HG02981 (cell line): ENCODE data around the gene TUBB2A.
A peak's percentile ranks its signal among the peaks of the same experiment; 100 is the strongest.
"Not testable (repeated sequence)": the region's sequence is repeated elsewhere in the genome, so short reads cannot be mapped to it uniquely, and the experiment has no call there.

ENCODE experiments used
- ATAC-seq: cut with Tn5 transposase; IDR thresholded peaks from one replicate; pipeline ENCODE4 v1.9.1; 2021; ENCODE audit warnings: mild to moderate bottlenecking, moderate library complexity; ENCODE audit not compliant: unreplicated experiment

TUBB2A gene

GRCh38 chr6:3156184-3157130 lies 887 bp downstream of the TUBB2A start:
- ATAC-seq = peak; percentile 25

- not testable (repeated sequence) for ATAC-seq
Observed at GRCh38 chr6:3155416-3155815, 1.9 kb downstream of the TUBB2A start.

- ATAC-seq = no peak
Observed at GRCh38 chr6:3152689-3153088, 4.7 kb downstream of the TUBB2A start.

DNA sequence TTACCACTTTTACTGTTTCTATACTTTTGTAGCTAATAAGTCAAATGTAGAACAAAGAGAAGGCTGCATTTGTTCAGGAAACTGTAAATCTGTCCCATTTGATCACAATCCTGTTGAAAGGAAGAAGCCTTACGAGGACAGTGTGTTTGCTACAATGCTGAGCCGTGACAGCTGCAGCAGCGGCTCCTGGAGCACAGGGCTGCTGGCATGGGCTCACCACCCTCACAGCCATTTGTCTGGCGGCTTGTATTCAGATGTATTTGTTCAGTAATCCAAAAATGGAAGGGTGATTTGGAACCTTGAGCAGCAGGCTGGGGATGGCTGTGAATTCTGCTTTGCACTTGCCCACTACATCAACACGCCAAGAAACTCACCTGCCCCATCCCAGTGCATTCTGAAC lies 5.7 kb downstream of the TUBB2A start:
- ATAC-seq = no peak

- no peak for ATAC-seq
Observed at GRCh38 chr6:3147914-3148757, 9.2 kb downstream of the TUBB2A start.

GRCh38 chr6:3144571-3144970 lies 12.8 kb downstream of the TUBB2A start:
- no peak for ATAC-seq

DNA sequence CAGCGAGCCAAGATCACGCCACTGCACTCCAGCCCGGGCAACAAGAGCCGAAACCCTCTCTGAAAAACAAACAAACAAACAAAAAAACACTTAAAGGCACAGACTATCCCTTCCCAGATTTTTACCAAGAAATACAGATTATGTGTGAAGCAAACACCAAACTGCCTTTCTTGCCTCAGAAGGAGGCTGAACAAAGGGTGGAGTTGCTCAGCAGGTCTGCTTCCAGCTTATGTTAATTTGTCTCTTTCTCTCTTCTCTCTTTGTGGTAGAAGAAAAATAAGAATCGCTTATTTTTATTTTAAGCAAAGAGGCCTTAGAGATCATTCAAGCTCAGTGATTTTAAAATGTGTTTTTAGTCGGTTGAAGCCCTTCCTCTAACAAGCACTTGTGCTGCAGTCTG lies 14.2 kb downstream of the TUBB2A start:
- ATAC-seq = no peak

DNA sequence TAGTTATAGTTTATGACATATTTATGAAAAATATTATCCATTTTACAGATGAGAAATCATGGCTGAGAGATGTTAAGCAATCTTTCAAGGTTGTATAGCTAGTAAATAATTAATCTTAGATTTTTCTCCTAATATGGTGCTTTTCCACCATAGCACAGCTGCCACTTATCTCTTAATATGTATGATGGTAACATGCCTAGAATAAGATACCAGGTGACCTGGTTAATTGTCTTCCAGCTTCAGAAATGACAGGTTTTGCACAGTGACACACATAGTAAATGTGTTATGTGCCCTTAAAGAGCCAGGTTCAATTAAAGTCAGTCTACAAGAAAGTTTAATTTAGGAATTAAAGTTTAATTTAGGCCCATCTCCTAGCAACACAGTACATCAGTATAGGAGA lies 14.8 kb downstream of the TUBB2A start:
- no peak for ATAC-seq

DNA sequence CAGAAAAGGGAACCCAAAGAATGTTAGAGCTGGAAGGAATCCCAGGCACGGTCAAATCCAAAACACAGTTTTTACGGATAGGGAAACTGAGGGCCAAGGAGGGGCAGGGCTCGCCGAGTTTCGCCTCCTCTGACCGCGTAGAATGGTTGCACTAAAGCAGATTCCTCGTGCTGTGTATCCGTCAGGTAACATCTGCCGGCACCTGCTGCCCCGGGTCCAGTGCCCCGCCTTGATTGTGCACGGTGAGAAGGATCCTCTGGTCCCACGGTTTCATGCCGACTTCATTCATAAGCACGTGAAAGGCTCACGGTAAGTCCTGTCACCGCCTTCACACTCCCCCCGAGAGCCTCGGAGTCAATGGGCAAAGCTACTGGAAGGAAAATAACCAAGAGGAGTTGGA lies 17.1 kb downstream of the TUBB2A start:
- ATAC-seq = no peak

- no peak for ATAC-seq
Observed at GRCh38 chr6:3139090-3139903, 18.0 kb downstream of the TUBB2A start.

- no peak for ATAC-seq
Observed at GRCh38 chr6:3138341-3138740, 19.0 kb downstream of the TUBB2A start.

GRCh38 chr6:3137873-3138272 lies 19.5 kb downstream of the TUBB2A start:
- ATAC-seq = not testable (repeated sequence)

DNA sequence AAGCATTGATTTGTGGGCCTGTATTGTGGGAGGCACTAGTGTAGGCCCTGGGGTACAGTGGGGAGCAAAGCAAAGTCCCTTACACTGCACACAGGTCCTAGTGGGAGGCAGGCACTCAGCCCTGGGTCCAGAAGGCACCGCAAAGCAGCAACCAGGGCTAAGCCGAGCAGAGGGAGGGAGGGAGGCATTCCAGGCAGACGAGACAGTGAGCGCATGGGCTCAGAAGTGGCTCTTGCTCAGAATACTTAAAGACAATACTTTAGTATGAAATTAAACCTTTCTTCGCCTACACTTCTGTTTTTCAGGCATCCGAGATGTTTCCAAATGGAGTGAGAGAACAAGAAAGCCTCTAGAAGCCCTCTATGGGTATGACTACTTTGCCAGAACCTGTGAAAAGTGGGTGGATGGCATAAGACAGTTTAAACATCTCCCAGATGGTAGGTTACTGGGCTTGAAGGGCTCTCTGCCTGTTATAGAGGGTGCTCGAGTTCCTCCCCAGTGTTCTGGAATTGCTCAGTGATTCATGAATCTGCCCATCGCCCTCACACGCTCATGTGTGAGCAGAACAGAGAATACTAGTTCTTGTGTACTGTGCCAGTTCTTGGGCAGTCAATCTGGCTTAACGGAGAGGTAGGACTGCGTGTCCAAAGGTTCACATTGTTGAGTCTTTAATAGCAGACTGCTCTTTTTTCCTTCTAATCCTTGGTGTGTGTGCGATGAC lies 20.1 kb downstream of the TUBB2A start:
- no peak for ATAC-seq

GRCh38 chr6:3136292-3137011 lies 20.9 kb downstream of the TUBB2A start:
- ATAC-seq = no peak

DNA sequence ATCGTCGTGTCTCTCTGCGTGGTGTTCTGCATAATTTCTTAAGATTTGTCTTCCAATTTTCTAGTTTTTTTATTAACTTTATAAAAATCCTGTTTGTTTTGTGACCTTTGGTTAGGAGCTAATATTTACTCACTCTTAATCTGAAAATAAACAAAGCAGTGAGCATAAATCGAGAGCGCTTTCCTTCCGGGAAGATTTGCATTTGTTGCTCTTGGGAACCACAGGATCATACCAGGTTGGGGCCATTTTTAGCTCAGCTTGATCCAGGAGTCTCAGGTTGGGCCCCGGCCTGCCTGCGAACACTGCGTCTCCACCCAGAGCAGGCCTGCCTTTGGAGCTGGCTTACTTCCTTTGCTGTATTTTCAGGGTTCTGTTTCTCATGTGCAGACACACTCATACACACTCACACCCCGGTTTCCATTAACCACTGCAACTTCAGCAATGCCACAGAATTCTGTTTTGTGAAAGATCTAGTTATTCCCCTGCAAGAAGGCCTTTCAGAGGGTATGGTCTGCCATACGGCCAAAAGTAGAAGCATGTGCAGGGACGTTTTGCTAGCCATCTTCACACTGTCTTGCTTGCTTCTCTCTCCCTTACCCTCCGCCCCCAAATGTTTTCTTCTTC lies 21.6 kb downstream of the TUBB2A start:
- no peak for ATAC-seq

GRCh38 chr6:3133515-3133914 lies 23.8 kb downstream of the TUBB2A start:
- no peak for ATAC-seq

- no peak for ATAC-seq
Observed at GRCh38 chr6:3131695-3132094, 25.6 kb downstream of the TUBB2A start.

GRCh38 chr6:3128356-3129108 lies 28.8 kb downstream of the TUBB2A start:
- no peak for ATAC-seq
